Gastrocnemius medialis (tissue), 4 donors: Measurements from ENCODE around the gene GALNT13. TPM values are rescaled to one million over a fixed set of nuclear protein-coding genes. Genes with fewer than 3 reads are reported as not detected.

ENCODE experiments used
- ATAC-seq, 2 donors: fragments of 150-250 bp; one replicate each; pipeline ENCODE4 v1.9.1; 2016
- DNase-seq, 2 donors: peaks; one replicate each; pipeline ENCODE4 v3.0.0-alpha.2; 2019
- H3K27ac ChIP-seq, 4 donors: fragments of 200-600 bp; sonication (generic); 1 replicate in 1 of 4; 2 replicates in 3 of 4; pipeline ENCODE4 v1.5.1; 2016 to 2018; ENCODE audit warnings: mild to moderate bottlenecking in 2 of 4, moderate library complexity in 1 of 4
- H3K27me3 ChIP-seq, 3 donors: fragments of 200-600 bp; sonication (generic) in 2 of 3; 1 replicate in 1 of 3; 2 replicates in 2 of 3; pipeline versions ENCODE4 v1.5.1 to v1.6.0; 2016 to 2019; ENCODE audit warnings: mild to moderate bottlenecking in 1 of 3, moderate library complexity in 1 of 3
- H3K36me3 ChIP-seq, 2 donors: fragments of 200-600 bp; sonication (generic) in 1 of 2; one replicate each; pipeline ENCODE4 v1.5.1; 2017 to 2018
- H3K4me1 ChIP-seq, 2 donors: fragments of 200-600 bp; sonication (generic) in 1 of 2; one replicate each; pipeline ENCODE4 v1.5.1; 2016 to 2017; ENCODE audit warnings: mild to moderate bottlenecking in 2 of 2
- H3K4me3 ChIP-seq, 4 donors: fragments of 200-600 bp; sonication (generic) in 3 of 4; 1 replicate in 1 of 4; 2 replicates in 3 of 4; pipeline ENCODE4 v1.5.1; 2016 to 2019; ENCODE audit warnings: mild to moderate bottlenecking in 2 of 4
- H3K9me3 ChIP-seq, 3 donors: fragments of 200-600 bp; sonication (generic) in 2 of 3; 1 replicate in 1 of 3; 2 replicates in 2 of 3; pipeline ENCODE4 v1.5.1; 2016 to 2019
- POLR2A ChIP-seq, 2 donors: fragments of 450-650 bp; IDR thresholded peaks; one replicate each; pipeline ENCODE4 v1.6.1; 2017; ENCODE audit warnings: antibody characterized with exemption in 2 of 2, mild to moderate bottlenecking in 2 of 2, moderate library complexity in 2 of 2
- in situ Hi-C, 4 donors: fragments of 200-750 bp; cut with MboI; loops; one replicate each; pipeline versions ENCODE4 v1.15.0 to v1.8.0; 2017; ENCODE audit warnings: low sequenced_read_pairs in 4 of 4
- intact Hi-C: fragments of 100-400 bp; cut with DNase I; formaldehyde crosslinking; loops from one replicate; pipeline ENCODE4 v1.15.1; 2023; ENCODE audit warnings: low total_unique reads
- total RNA-seq, 4 donors: library from RNA; depleted of rRNA; stranded (reverse); fragments of >200 nt; gene quantifications; one replicate each; pipeline versions ENCODE4 v1.1.0 to v1.2.3, GENCODE V29; 2016
- TF ChIP-seq, protein P1 (sequence below), 5 experiments: fragments of 450-650 bp in 3 of 5; fragments of 200-600 bp in 2 of 5; sonication (generic) in 2 of 5; IDR thresholded peaks in 4 of 5; conservative IDR thresholded peaks in 1 of 5; 1 replicate in 4 of 5; 2 replicates in 1 of 5; pipeline ENCODE4 v1.5.1; 2016 to 2019; ENCODE audit warnings: antibody characterized with exemption in 5 of 5, mild to moderate bottlenecking in 3 of 5, moderate library complexity in 3 of 5

Gene GALNT13
- total RNA-seq, 4 donors from 2014 or later: 0.10 TPM; not detected in 3

DNA sequence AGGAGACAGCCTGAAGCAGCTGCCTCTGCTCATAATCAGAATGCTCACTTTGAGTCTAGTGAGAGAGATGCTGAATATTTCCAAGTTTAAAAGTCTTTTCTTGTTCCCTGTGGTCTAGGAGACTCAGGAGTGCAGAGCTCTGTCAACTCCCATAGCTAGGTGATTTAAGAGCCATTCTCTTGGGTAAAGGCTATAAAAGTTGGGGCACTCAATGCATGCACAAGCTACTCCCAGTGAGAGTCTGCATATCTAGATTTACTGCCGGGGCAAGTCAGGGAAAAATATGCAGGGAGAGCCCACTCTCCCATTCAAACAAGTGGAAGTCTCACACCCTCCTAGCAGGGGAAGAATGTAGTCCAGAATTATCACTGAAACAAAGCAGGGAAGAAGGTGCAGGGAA, 418.1 kb downstream of the GALNT13 start:
- H3K36me3 ChIP-seq: no peaks in the 10 kb centered on the region
- TF ChIP-seq, protein P1, sequence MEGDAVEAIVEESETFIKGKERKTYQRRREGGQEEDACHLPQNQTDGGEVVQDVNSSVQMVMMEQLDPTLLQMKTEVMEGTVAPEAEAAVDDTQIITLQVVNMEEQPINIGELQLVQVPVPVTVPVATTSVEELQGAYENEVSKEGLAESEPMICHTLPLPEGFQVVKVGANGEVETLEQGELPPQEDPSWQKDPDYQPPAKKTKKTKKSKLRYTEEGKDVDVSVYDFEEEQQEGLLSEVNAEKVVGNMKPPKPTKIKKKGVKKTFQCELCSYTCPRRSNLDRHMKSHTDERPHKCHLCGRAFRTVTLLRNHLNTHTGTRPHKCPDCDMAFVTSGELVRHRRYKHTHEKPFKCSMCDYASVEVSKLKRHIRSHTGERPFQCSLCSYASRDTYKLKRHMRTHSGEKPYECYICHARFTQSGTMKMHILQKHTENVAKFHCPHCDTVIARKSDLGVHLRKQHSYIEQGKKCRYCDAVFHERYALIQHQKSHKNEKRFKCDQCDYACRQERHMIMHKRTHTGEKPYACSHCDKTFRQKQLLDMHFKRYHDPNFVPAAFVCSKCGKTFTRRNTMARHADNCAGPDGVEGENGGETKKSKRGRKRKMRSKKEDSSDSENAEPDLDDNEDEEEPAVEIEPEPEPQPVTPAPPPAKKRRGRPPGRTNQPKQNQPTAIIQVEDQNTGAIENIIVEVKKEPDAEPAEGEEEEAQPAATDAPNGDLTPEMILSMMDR (IDR thresholded peaks at IDR 0.05 in 4 of 5, conservative IDR thresholded peaks at IDR 0.05 in 1 of 5): no peak
- TF ChIP-seq POLR2A (IDR thresholded peaks at IDR 0.05): no peak
- intact Hi-C loops: no loop called here
- no peaks in the 10 kb centered on the region for H3K4me1 ChIP-seq
- DNase-seq (no peak), ATAC-seq (no peak)
- no peaks in the 10 kb centered on the region for H3K9me3 ChIP-seq
- H3K27me3 ChIP-seq: no peaks in the 10 kb centered on the region
- H3K4me3 ChIP-seq: no peak overlapping the region
- in situ Hi-C loops: no loop called here
- no peak overlapping the region for H3K27ac ChIP-seq

- no peak overlapping the region for H3K27ac ChIP-seq
- no peak for TF ChIP-seq POLR2A (IDR thresholded peaks at IDR 0.05)
- TF ChIP-seq, protein P1 (IDR thresholded peaks at IDR 0.05 in 4 of 5, conservative IDR thresholded peaks at IDR 0.05 in 1 of 5): no peak
- H3K4me1 ChIP-seq: no peaks in the 10 kb centered on the region
- no peak for ATAC-seq
- H3K4me3 ChIP-seq: no peak overlapping the region
- no peaks in the 10 kb centered on the region for H3K27me3 ChIP-seq
- in situ Hi-C loops: no loop called here
- H3K9me3 ChIP-seq: no peaks in the 10 kb centered on the region
- DNase-seq: no peak
- H3K36me3 ChIP-seq: no peaks in the 10 kb centered on the region
- intact Hi-C loops: no loop called here
These were observed 419.8 kb downstream of the GALNT13 start for GRCh38 chr2:154291511-154291910.

DNA sequence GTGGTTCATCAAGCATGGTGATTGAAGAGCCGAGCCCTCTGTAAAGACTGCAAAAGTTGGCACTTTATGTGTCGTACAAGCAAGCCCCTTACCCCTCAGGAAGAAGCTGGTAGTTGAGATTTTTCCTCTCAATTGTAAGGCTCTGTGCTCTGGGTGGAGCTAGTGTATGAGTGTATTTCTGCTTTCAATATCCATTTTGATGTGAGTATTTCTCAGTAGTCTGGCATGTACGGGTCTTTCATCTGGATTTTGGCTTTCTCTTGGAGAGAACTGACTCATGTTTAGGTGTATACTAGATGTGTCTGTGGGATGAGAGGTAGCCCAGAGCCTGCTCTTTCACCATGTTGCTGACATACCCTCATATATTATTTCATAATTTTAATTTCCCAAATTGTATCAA, 420.2 kb downstream of the GALNT13 start:
- H3K9me3 ChIP-seq: no peaks in the 10 kb centered on the region
- no peak for ATAC-seq
- no peaks in the 10 kb centered on the region for H3K27me3 ChIP-seq
- no peak overlapping the region for H3K27ac ChIP-seq
- TF ChIP-seq, protein P1 (IDR thresholded peaks at IDR 0.05 in 4 of 5, conservative IDR thresholded peaks at IDR 0.05 in 1 of 5): no peak
- TF ChIP-seq POLR2A (IDR thresholded peaks at IDR 0.05): no peak
- no peak for DNase-seq
- H3K4me1 ChIP-seq: no peaks in the 10 kb centered on the region
- no peak overlapping the region for H3K4me3 ChIP-seq
- in situ Hi-C loops: no loop called here
- H3K36me3 ChIP-seq: no peaks in the 10 kb centered on the region
- intact Hi-C loops: no loop called here

DNA sequence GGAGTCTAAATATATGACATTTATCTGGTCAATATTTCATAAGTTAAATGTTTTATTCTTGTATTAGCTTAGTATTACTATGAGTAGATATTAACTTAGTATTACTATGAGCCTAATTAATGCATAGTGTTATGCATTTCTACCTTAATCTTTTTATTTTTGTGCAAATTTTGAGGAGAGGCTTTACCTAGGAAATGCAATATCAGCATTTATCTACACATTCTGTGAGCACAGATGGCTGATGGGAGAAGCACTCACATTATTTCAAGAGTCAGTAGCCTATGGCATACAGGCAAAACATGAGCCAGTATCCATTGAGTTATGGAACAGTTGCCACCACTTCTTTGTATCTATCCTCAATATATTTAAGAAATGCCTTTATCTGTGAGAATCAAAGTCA, 422.1 kb downstream of the GALNT13 start:
- no peak overlapping the region for H3K27ac ChIP-seq
- H3K4me3 ChIP-seq: no peak overlapping the region
- H3K27me3 ChIP-seq: no peaks in the 10 kb centered on the region
- in situ Hi-C loops: no loop called here
- no peak for TF ChIP-seq POLR2A (IDR thresholded peaks at IDR 0.05)
- TF ChIP-seq, protein P1 (IDR thresholded peaks at IDR 0.05 in 4 of 5, conservative IDR thresholded peaks at IDR 0.05 in 1 of 5): no peak
- no peak for ATAC-seq
- DNase-seq: no peak
- H3K36me3 ChIP-seq: no peaks in the 10 kb centered on the region
- H3K9me3 ChIP-seq: no peaks in the 10 kb centered on the region
- intact Hi-C loops: no loop called here
- no peaks in the 10 kb centered on the region for H3K4me1 ChIP-seq

DNA sequence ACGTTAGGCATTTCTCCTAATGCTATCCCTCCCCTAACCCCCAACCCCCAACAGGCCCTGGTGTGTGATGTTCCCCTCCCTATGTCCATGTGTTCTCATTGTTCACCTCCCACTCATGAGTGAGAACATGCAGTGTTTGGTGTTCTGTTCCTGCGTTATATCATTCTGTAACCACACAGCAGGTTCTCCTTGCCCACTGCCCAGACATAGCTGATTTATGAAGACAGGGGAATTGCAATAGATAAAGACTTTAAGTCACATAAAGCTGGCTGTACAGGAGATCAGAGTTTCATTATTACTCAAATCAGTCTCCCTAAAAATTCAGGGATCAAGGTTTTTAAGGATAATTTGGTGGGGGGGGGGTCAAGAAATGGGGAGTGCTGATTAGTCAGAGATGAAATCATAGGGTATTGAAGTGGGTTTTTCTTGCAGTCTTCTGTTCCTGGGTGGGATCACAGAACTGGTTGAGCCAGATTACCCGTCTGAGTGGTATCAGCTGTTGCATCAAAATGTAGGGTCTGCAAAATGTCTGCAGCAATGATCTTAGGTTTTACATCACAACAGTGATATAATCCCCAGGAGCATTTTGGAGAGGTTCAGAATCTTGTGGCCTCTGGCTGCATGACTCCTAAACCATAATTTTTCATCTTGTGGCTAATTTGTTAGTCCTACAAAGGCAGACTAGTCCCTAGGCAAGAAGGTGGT, 434.7 kb downstream of the GALNT13 start:
- ATAC-seq (no peak), DNase-seq (no peak)
- Histone ChIP-seq H3K27ac (no peak overlapping the region), H3K27me3 (no peaks in the 10 kb centered on the region), H3K4me3 (no peak overlapping the region), H3K36me3 (no peaks in the 10 kb centered on the region), H3K9me3 (no peaks in the 10 kb centered on the region), H3K4me1 (no peaks in the 10 kb centered on the region)
- intact Hi-C loops: no loop called here
- TF ChIP-seq, protein P1 (IDR thresholded peaks at IDR 0.05 in 4 of 5, conservative IDR thresholded peaks at IDR 0.05 in 1 of 5): no peak
- TF ChIP-seq POLR2A (IDR thresholded peaks at IDR 0.05): no peak
- in situ Hi-C loops: no loop called here
